Measurements from ENCODE around the gene HIRA.

The HIRA gene

GRCh38 chr22:19456541-19456940 is 25.0 kb upstream of the HIRA start:
- TF ChIP-seq CTCF (IDR thresholded peaks at IDR 0.05; ENCODE audit: low read depth, low read length, missing control alignments), result no peak
- no peak for DNase-seq (ENCODE audit: extremely low read depth, low read depth)
- no peak overlapping the region for H3K4me3 ChIP-seq (replicated peaks; ENCODE audit: low read depth, low read length)

GRCh38 chr22:19455585-19456370 is 24.2 kb upstream of the HIRA start:
- TF ChIP-seq CTCF (IDR thresholded peaks at IDR 0.05; ENCODE audit: low read depth, low read length, missing control alignments), result no peak
- DNase-seq (ENCODE audit: extremely low read depth, low read depth), result no peak

GRCh38 chr22:19455033-19455432 is 23.5 kb upstream of the HIRA start:
- no peak for DNase-seq (ENCODE audit: extremely low read depth, low read depth)
- no peak for TF ChIP-seq CTCF (IDR thresholded peaks at IDR 0.05; ENCODE audit: low read depth, low read length, missing control alignments)

More at GRCh38 chr22:19455585-19456370, 24.2 kb upstream of the HIRA start:
- no peak overlapping the region for H3K4me3 ChIP-seq (replicated peaks; ENCODE audit: low read depth, low read length)

GRCh38 chr22:19454156-19454555 is 22.6 kb upstream of the HIRA start:
- TF ChIP-seq CTCF (IDR thresholded peaks at IDR 0.05; ENCODE audit: low read depth, low read length, missing control alignments), result no peak
- DNase-seq (ENCODE audit: extremely low read depth, low read depth), result no peak
- no peak overlapping the region for H3K4me3 ChIP-seq (replicated peaks; ENCODE audit: low read depth, low read length)

More at GRCh38 chr22:19455033-19455432, 23.5 kb upstream of the HIRA start:
- no peak overlapping the region for H3K4me3 ChIP-seq (replicated peaks; ENCODE audit: low read depth, low read length)

GRCh38 chr22:19453718-19454117 is 22.2 kb upstream of the HIRA start:
- DNase-seq (ENCODE audit: extremely low read depth, low read depth), result no peak

GRCh38 chr22:19451570-19451969 is 20.0 kb upstream of the HIRA start:
- TF ChIP-seq CTCF (IDR thresholded peaks at IDR 0.05; ENCODE audit: low read depth, low read length, missing control alignments), result no peak
- no peak overlapping the region for H3K4me3 ChIP-seq (replicated peaks; ENCODE audit: low read depth, low read length)
- DNase-seq (ENCODE audit: extremely low read depth, low read depth), result no peak

More at GRCh38 chr22:19453718-19454117, 22.2 kb upstream of the HIRA start:
- H3K4me3 ChIP-seq (replicated peaks; ENCODE audit: low read depth, low read length), result no peak overlapping the region
- no peak for TF ChIP-seq CTCF (IDR thresholded peaks at IDR 0.05; ENCODE audit: low read depth, low read length, missing control alignments)

Data from HFF-Myc (cell line).